ENCODE results near the gene RDH13.
"Not testable (repeated sequence)": the region's sequence is repeated elsewhere in the genome, so short reads cannot be mapped to it uniquely, and the experiment has no call there.

GRCh38 chr19:55040654-55041053 lies 22.3 kb downstream of the RDH13 start:
- TF ChIP-seq FOXP2 (optimal IDR thresholded peaks at IDR 0.05; ENCODE audit: control extremely low read depth, extremely low read length, insufficient read depth); POLR2AphosphoS5 (IDR thresholded peaks at IDR 0.05; ENCODE audit: borderline replicate concordance, low read depth, low read length): not testable (repeated sequence)
